Neural progenitor cell (in vitro differentiated cells): ENCODE results near the gene ZC3H13.

Experiments
- EZH2 ChIP-seq: fragments of 200-600 bp; sonication (generic); IDR thresholded peaks from 2 replicates; pipeline ENCODE4 v1.6.1; 2017; ENCODE audit warnings: antibody characterized with exemption, mild to moderate bottlenecking, moderate library complexity
- EZH2phosphoT487 ChIP-seq: fragments of 200-600 bp; sonication (generic); IDR thresholded peaks from 2 replicates; pipeline ENCODE4 v1.6.1; 2017; ENCODE audit warnings: antibody characterized with exemption
- TF ChIP-seq, protein P1 (sequence below): fragments of 200-600 bp; sonication (generic); IDR thresholded peaks from 2 replicates; pipeline ENCODE4 v1.5.1; 2017; ENCODE audit warnings: antibody characterized with exemption, mild to moderate bottlenecking

DNA sequence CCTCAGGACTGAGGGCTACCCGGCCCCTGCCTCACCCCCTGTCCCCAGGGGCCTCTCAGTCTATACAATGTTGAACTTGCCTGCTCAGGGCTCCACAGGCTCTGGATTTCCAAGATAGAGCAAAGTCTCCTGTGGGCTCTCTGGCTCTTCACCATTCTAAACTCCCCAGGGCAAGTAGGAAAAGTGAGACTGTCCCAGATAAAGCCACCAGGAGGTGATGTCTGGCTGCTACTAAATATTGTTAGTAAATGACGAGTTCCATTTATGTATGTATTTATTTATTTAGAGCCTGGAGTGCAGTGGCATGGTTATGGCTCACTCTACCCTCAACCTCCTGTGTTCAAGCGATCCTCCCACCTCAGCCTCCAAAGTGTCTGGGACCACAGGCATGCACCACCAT lies 127.4 kb downstream of the ZC3H13 start:
- TF ChIP-seq, protein P1, sequence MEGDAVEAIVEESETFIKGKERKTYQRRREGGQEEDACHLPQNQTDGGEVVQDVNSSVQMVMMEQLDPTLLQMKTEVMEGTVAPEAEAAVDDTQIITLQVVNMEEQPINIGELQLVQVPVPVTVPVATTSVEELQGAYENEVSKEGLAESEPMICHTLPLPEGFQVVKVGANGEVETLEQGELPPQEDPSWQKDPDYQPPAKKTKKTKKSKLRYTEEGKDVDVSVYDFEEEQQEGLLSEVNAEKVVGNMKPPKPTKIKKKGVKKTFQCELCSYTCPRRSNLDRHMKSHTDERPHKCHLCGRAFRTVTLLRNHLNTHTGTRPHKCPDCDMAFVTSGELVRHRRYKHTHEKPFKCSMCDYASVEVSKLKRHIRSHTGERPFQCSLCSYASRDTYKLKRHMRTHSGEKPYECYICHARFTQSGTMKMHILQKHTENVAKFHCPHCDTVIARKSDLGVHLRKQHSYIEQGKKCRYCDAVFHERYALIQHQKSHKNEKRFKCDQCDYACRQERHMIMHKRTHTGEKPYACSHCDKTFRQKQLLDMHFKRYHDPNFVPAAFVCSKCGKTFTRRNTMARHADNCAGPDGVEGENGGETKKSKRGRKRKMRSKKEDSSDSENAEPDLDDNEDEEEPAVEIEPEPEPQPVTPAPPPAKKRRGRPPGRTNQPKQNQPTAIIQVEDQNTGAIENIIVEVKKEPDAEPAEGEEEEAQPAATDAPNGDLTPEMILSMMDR = no peak
- TF ChIP-seq EZH2phosphoT487 (no peak), EZH2 (no peak)
